Right atrium auricular region (tissue), 2 donors: ENCODE data around the gene FBXO8. TPM values are rescaled to one million over a fixed set of nuclear protein-coding genes. Genes with fewer than 3 reads are reported as not detected.

Experiments
- DNase-seq: peaks from one replicate; pipeline ENCODE4 v3.0.0-alpha.2; 2019; ENCODE audit warnings: low spot score
- H3K27ac ChIP-seq, 2 donors: fragments of 200-600 bp; sonication (generic); 1 replicate in 1 of 2; 2 replicates in 1 of 2; pipeline ENCODE4 v1.5.1; 2016 to 2019
- H3K27me3 ChIP-seq, 2 donors: fragments of 200-600 bp; sonication (generic); one replicate each; pipeline versions ENCODE4 v1.5.1 to v1.6.0; 2017 to 2019
- H3K36me3 ChIP-seq: fragments of 200-600 bp; sonication (generic); one replicate; pipeline ENCODE4 v1.5.1; 2016
- H3K4me1 ChIP-seq, 2 donors: fragments of 200-600 bp; sonication (generic); one replicate each; pipeline versions ENCODE4 v1.5.1 to v1.6.0; 2017 to 2019
- H3K4me3 ChIP-seq, 2 donors: fragments of 200-600 bp; sonication (generic); 1 replicate in 1 of 2; 2 replicates in 1 of 2; pipeline ENCODE4 v1.5.1; 2017 to 2019; ENCODE audit warnings: mild to moderate bottlenecking in 1 of 2, moderate library complexity in 1 of 2
- H3K9me3 ChIP-seq, 2 donors: fragments of 200-600 bp; sonication (generic); one replicate each; pipeline ENCODE4 v1.5.1; 2019
- CTCF ChIP-seq, 2 donors: fragments of 200-600 bp; sonication (generic); IDR thresholded peaks; one replicate each; pipeline ENCODE4 v1.5.1; 2019; ENCODE audit warnings: antibody characterized with exemption in 2 of 2
- total RNA-seq, 2 donors: library from RNA; depleted of rRNA; stranded (reverse); fragments of >200 nt; gene quantifications; one replicate each; pipeline ENCODE4 v1.1.0, GENCODE V29; 2016

The FBXO8 gene
- total RNA-seq, 2 donors from 2014 or later: 26.3 to 28.0 TPM

GRCh38 chr4:174201871-174202270 lies 81.6 kb downstream of the FBXO8 start:
- Histone ChIP-seq H3K4me1 (no peaks in the 10 kb centered on the region), H3K36me3 (no peaks in the 10 kb centered on the region), H3K4me3 (no peak overlapping the region), H3K27ac (no peak overlapping the region), H3K27me3 (peaks cover 0 to 4% of the 10 kb centered on the region in 2 donors), H3K9me3 (no peaks in the 10 kb centered on the region)
- no peak for DNase-seq
- no peak for TF ChIP-seq CTCF (IDR thresholded peaks at IDR 0.05)

- no peaks in the 10 kb centered on the region for H3K36me3 ChIP-seq
- H3K27ac ChIP-seq: no peak overlapping the region
- H3K27me3 ChIP-seq: peaks cover 0 to 4% of the 10 kb centered on the region in 2 donors
- no peak for TF ChIP-seq CTCF (IDR thresholded peaks at IDR 0.05)
- no peak overlapping the region for H3K4me3 ChIP-seq
- no peaks in the 10 kb centered on the region for H3K9me3 ChIP-seq
- H3K4me1 ChIP-seq: no peaks in the 10 kb centered on the region
- no peak for DNase-seq
Observed at GRCh38 chr4:174199735-174200134, 83.7 kb downstream of the FBXO8 start.

- DNase-seq: no peak
- no peak overlapping the region for H3K27ac ChIP-seq
- H3K4me1 ChIP-seq: no peaks in the 10 kb centered on the region
- H3K4me3 ChIP-seq: no peak overlapping the region
- peaks cover 0 to 4% of the 10 kb centered on the region in 2 donors for H3K27me3 ChIP-seq
- no peaks in the 10 kb centered on the region for H3K9me3 ChIP-seq
- TF ChIP-seq CTCF (IDR thresholded peaks at IDR 0.05): no peak
- H3K36me3 ChIP-seq: no peaks in the 10 kb centered on the region
Observed at GRCh38 chr4:174198828-174199227, 84.6 kb downstream of the FBXO8 start.

GRCh38 chr4:174198396-174198795 lies 85.1 kb downstream of the FBXO8 start:
- no peak for TF ChIP-seq CTCF (IDR thresholded peaks at IDR 0.05)
- Histone ChIP-seq H3K4me1 (no peaks in the 10 kb centered on the region), H3K9me3 (no peaks in the 10 kb centered on the region), H3K27me3 (peaks cover 0 to 4% of the 10 kb centered on the region in 2 donors), H3K27ac (no peak overlapping the region), H3K36me3 (no peaks in the 10 kb centered on the region), H3K4me3 (no peak overlapping the region)
- no peak for DNase-seq

GRCh38 chr4:174193438-174194374 lies 89.8 kb downstream of the FBXO8 start:
- no peak overlapping the region for H3K27ac ChIP-seq
- H3K4me3 ChIP-seq: no peak overlapping the region
- DNase-seq: no peak
- H3K4me1 ChIP-seq: no peaks in the 10 kb centered on the region
- H3K27me3 ChIP-seq: no peaks in the 10 kb centered on the region
- no peaks in the 10 kb centered on the region for H3K36me3 ChIP-seq
- TF ChIP-seq CTCF (IDR thresholded peaks at IDR 0.05): no peak
- H3K9me3 ChIP-seq: no peaks in the 10 kb centered on the region
